K562 (cell line): Measurements from ENCODE around the gene VPS11.

Experiments used
- ARNT ChIP-seq, 2 experiments: fragments of 450-650 bp; IDR thresholded peaks; 2 replicates each; pipeline ENCODE4 v1.6.1; 2016; ENCODE audit warnings: mild to moderate bottlenecking in 1 of 2
- CBFB ChIP-seq: sonication (generic); formaldehyde crosslinking; IDR thresholded peaks from 2 replicates; pipeline ENCODE4 v1.4.0; 2020; ENCODE audit warnings: mild to moderate bottlenecking, missing genetic modification reagents
- CBX2 ChIP-seq: fragments of 200-600 bp; sonication (generic); IDR thresholded peaks from one replicate; pipeline ENCODE4 v1.6.1; 2012; ENCODE audit warnings: mild to moderate bottlenecking, low read length, inconsistent platforms; ENCODE audit not compliant: insufficient read depth, poor library complexity, severe bottlenecking
- GATAD2A ChIP-seq: fragments of 450-650 bp; IDR thresholded peaks from 2 replicates; pipeline ENCODE4 v1.6.1; 2017
- NR3C1 ChIP-seq: sonication (generic); formaldehyde crosslinking; IDR thresholded peaks from 2 replicates; pipeline ENCODE4 v1.8.1; 2022; ENCODE audit warnings: missing genetic modification reagents
- NRF1 ChIP-seq, 2 experiments: fragments of 450-650 bp; IDR thresholded peaks in 1 of 2; conservative IDR thresholded peaks in 1 of 2; 2 replicates each; pipeline ENCODE4 v1.6.1; 2014; ENCODE audit warnings: mild to moderate bottlenecking in 2 of 2
- SNIP1 ChIP-seq: fragments of 450-650 bp; IDR thresholded peaks from 2 replicates; pipeline ENCODE4 v1.7.1; 2017; ENCODE audit warnings: low read depth, mild to moderate bottlenecking
- ZBTB1 ChIP-seq: sonication (generic); formaldehyde crosslinking; IDR thresholded peaks from 2 replicates; pipeline ENCODE4 v1.8.1; 2023; ENCODE audit warnings: missing genetic modification reagents, low read depth, mild to moderate bottlenecking, borderline replicate concordance
- ZNF133 ChIP-seq: fragments of 250-450 bp; sonication (Bioruptor Pico); IDR thresholded peaks from 2 replicates; pipeline ENCODE4 v1.4.0; 2020; ENCODE audit warnings: mild to moderate bottlenecking
- TF ChIP-seq, protein P1 (sequence below), 2 experiments: fragments of 450-650 bp in 1 of 2; IDR thresholded peaks; 2 replicates each; pipeline ENCODE4 v1.6.1; 2011 to 2017; ENCODE audit warnings: low read depth in 2 of 2, antibody characterized with exemption in 1 of 2, borderline replicate concordance in 1 of 2, low read length in 1 of 2, mild to moderate bottlenecking in 1 of 2, mixed read lengths in 1 of 2; ENCODE audit not compliant: control insufficient read depth in 1 of 2
- TF ChIP-seq, protein P2 (sequence below), 3 experiments: IDR thresholded peaks in 2 of 3; conservative IDR thresholded peaks in 1 of 3; 2 replicates each; pipeline ENCODE4 v1.5.1; 2011 to 2012; ENCODE audit warnings: low read length in 3 of 3, mild to moderate bottlenecking in 3 of 3, control low read depth in 2 of 3, improper control_type of control experiment in 1 of 3, inconsistent platforms in 1 of 3, low read depth in 1 of 3, mixed read lengths in 1 of 3, moderate library complexity in 1 of 3; ENCODE audit not compliant: insufficient read depth in 2 of 3
- TF ChIP-seq, protein P3 (sequence below), 3 experiments: fragments of 200-800 bp in 1 of 3; sonication (Bioruptor generic) in 1 of 3; sonication (generic) in 1 of 3; formaldehyde crosslinking in 1 of 3; IDR thresholded peaks; 2 replicates each; pipeline versions ENCODE4 v1.6.1 to v1.8.0; 2016 to 2022; ENCODE audit warnings: mild to moderate bottlenecking in 2 of 3, missing compliant biosample characterization in 2 of 3, missing genetic modification characterization in 2 of 3, missing genetic modification reagents in 1 of 3

DNA sequence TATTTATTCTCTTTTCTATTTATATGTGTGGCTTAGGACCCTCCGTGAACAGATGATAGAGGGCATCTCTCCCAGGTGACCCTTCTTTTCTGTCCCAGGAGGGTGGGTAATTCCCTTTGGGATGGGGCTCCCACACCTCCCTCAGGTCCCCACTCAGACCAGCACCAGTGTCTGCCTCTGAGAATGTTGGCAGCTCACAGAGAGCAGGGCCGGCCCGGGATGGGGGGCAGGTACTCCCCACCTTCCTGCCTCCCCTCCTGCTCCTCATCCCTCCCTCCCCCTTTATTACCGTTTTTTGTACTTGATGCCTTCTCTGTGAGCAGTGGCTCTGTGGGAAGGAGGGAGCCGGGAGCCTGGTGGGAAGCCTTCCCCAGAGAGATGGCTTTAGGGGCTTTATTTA is 49.0 kb downstream of the VPS11 start:
- TF ChIP-seq NRF1 (conservative IDR thresholded peaks at IDR 0.05 in 1 of 2, IDR thresholded peaks at IDR 0.05 in 1 of 2): no peak
- no peak for TF ChIP-seq CBFB
- TF ChIP-seq ZNF133 (CRISPR knock-in tag): no peak
- TF ChIP-seq GATAD2A: no peak
- TF ChIP-seq, protein P1, sequence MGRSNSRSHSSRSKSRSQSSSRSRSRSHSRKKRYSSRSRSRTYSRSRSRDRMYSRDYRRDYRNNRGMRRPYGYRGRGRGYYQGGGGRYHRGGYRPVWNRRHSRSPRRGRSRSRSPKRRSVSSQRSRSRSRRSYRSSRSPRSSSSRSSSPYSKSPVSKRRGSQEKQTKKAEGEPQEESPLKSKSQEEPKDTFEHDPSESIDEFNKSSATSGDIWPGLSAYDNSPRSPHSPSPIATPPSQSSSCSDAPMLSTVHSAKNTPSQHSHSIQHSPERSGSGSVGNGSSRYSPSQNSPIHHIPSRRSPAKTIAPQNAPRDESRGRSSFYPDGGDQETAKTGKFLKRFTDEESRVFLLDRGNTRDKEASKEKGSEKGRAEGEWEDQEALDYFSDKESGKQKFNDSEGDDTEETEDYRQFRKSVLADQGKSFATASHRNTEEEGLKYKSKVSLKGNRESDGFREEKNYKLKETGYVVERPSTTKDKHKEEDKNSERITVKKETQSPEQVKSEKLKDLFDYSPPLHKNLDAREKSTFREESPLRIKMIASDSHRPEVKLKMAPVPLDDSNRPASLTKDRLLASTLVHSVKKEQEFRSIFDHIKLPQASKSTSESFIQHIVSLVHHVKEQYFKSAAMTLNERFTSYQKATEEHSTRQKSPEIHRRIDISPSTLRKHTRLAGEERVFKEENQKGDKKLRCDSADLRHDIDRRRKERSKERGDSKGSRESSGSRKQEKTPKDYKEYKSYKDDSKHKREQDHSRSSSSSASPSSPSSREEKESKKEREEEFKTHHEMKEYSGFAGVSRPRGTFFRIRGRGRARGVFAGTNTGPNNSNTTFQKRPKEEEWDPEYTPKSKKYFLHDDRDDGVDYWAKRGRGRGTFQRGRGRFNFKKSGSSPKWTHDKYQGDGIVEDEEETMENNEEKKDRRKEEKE (IDR thresholded peaks at IDR 0.05; ENCODE audit: borderline replicate concordance in 1 of 2, control insufficient read depth in 1 of 2, low read depth in 2 of 2, low read length in 1 of 2): no peak
- no peak for TF ChIP-seq ARNT (IDR thresholded peaks at IDR 0.05)
- TF ChIP-seq, protein P2, sequence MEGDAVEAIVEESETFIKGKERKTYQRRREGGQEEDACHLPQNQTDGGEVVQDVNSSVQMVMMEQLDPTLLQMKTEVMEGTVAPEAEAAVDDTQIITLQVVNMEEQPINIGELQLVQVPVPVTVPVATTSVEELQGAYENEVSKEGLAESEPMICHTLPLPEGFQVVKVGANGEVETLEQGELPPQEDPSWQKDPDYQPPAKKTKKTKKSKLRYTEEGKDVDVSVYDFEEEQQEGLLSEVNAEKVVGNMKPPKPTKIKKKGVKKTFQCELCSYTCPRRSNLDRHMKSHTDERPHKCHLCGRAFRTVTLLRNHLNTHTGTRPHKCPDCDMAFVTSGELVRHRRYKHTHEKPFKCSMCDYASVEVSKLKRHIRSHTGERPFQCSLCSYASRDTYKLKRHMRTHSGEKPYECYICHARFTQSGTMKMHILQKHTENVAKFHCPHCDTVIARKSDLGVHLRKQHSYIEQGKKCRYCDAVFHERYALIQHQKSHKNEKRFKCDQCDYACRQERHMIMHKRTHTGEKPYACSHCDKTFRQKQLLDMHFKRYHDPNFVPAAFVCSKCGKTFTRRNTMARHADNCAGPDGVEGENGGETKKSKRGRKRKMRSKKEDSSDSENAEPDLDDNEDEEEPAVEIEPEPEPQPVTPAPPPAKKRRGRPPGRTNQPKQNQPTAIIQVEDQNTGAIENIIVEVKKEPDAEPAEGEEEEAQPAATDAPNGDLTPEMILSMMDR (IDR thresholded peaks at IDR 0.05 in 2 of 3, conservative IDR thresholded peaks at IDR 0.05 in 1 of 3; ENCODE audit: insufficient read depth in 2 of 3, low read depth in 1 of 3, low read length in 3 of 3): no peak
- no peak for TF ChIP-seq CBX2
- no peak for TF ChIP-seq ZBTB1 (CRISPR knock-in tag)
- no peak for TF ChIP-seq SNIP1
- TF ChIP-seq, protein P3, sequence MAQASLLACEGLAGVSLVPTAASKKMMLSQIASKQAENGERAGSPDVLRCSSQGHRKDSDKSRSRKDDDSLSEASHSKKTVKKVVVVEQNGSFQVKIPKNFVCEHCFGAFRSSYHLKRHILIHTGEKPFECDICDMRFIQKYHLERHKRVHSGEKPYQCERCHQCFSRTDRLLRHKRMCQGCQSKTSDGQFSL (CRISPR knock-in tag; IDR thresholded peaks at IDR 0.05): no peak
- TF ChIP-seq, protein P3 (tag; IDR thresholded peaks at IDR 0.05): no peak
- TF ChIP-seq NR3C1 (CRISPR knock-in tag): no peak
